H9 (cell line): ENCODE results near the gene PEX12. TPM values are rescaled to one million over a fixed set of nuclear protein-coding genes. Genes with fewer than 3 reads are reported as not detected.

Source experiments
- DNase-seq: peaks from one replicate; pipeline ENCODE4 v3.0.0-alpha.2; 2017
- H2AFZ ChIP-seq: one replicate; pipeline ENCODE4 v1.6.1; 2013; ENCODE audit warnings: mild to moderate bottlenecking, low read length, control low read depth, moderate library complexity
- H2AK5ac ChIP-seq: 2 replicates; pipeline ENCODE4 v1.6.1; 2013; ENCODE audit warnings: low read length, control low read depth, mixed read lengths; ENCODE audit not compliant: insufficient read length
- H2BK120ac ChIP-seq: one replicate; pipeline ENCODE4 v1.6.1; 2013; ENCODE audit warnings: low read depth, mild to moderate bottlenecking, low read length, control low read depth, inconsistent platforms; ENCODE audit not compliant: poor library complexity, severe bottlenecking
- H2BK12ac ChIP-seq: 2 replicates; pipeline ENCODE4 v1.6.1; 2013; ENCODE audit warnings: low read length, control low read depth, mixed read lengths, low read depth; ENCODE audit not compliant: insufficient read length
- H2BK15ac ChIP-seq: 2 replicates; pipeline ENCODE4 v1.6.1; 2013; ENCODE audit warnings: low read depth, low read length, control low read depth
- H2BK20ac ChIP-seq: one replicate; pipeline ENCODE4 v1.6.1; 2013; ENCODE audit warnings: low read depth, mild to moderate bottlenecking, low read length, control low read depth, inconsistent platforms; ENCODE audit not compliant: poor library complexity, severe bottlenecking
- H2BK5ac ChIP-seq: 2 replicates; pipeline ENCODE4 v1.6.1; 2013; ENCODE audit warnings: low read length, control low read depth, mixed read lengths; ENCODE audit not compliant: insufficient read length
- H3K14ac ChIP-seq: 2 replicates; pipeline ENCODE4 v1.6.1; 2013; ENCODE audit warnings: low read length, control low read depth; ENCODE audit not compliant: insufficient read depth
- H3K18ac ChIP-seq: 2 replicates; pipeline ENCODE4 v1.6.1; 2013; ENCODE audit warnings: low read depth, mild to moderate bottlenecking, mixed read lengths, low read length, control low read depth; ENCODE audit not compliant: insufficient read length
- H3K23ac ChIP-seq: 2 replicates; pipeline ENCODE4 v1.6.1; 2013; ENCODE audit warnings: low read length, control low read depth, mixed read lengths, low read depth; ENCODE audit not compliant: insufficient read length
- H3K23me2 ChIP-seq: 2 replicates; pipeline ENCODE4 v1.6.1; 2013; ENCODE audit warnings: low read depth, mild to moderate bottlenecking, mixed read lengths, low read length, control low read depth; ENCODE audit not compliant: insufficient read length, poor library complexity, severe bottlenecking
- H3K27ac ChIP-seq: 2 replicates; pipeline ENCODE4 v1.5.1; 2013; ENCODE audit warnings: low read length, control low read depth, mixed read lengths, low read depth; ENCODE audit not compliant: insufficient read length
- H3K27me3 ChIP-seq: 2 replicates; pipeline ENCODE4 v1.6.1; 2013; ENCODE audit warnings: low read length, control low read depth, inconsistent platforms; ENCODE audit not compliant: insufficient read depth
- H3K4ac ChIP-seq: 2 replicates; pipeline ENCODE4 v1.6.1; 2013; ENCODE audit warnings: low read depth, mild to moderate bottlenecking, control low read depth, inconsistent platforms, low read length, moderate library complexity
- H3K4me1 ChIP-seq: 2 replicates; pipeline ENCODE4 v1.6.1; 2013; ENCODE audit warnings: low read length, control low read depth, inconsistent platforms; ENCODE audit not compliant: insufficient read depth
- H3K4me2 ChIP-seq: 2 replicates; pipeline ENCODE4 v1.6.1; 2013; ENCODE audit warnings: low read length, control low read depth, mixed read lengths; ENCODE audit not compliant: insufficient read length, insufficient read depth
- H3K56ac ChIP-seq: 2 replicates; pipeline ENCODE4 v1.6.1; 2013; ENCODE audit warnings: low read depth, mild to moderate bottlenecking, mixed read lengths, low read length, control low read depth; ENCODE audit not compliant: insufficient read length
- H3K79me1 ChIP-seq: 2 replicates; pipeline ENCODE4 v1.6.1; 2013; ENCODE audit warnings: low read depth, mild to moderate bottlenecking, moderate library complexity, low read length, control low read depth, inconsistent platforms; ENCODE audit not compliant: insufficient read depth, poor library complexity, severe bottlenecking
- H3K79me2 ChIP-seq: 2 replicates; pipeline ENCODE4 v1.6.1; 2013; ENCODE audit warnings: low read length, control low read depth, inconsistent platforms; ENCODE audit not compliant: insufficient read depth
- H3K9ac ChIP-seq: 2 replicates; pipeline ENCODE4 v1.6.1; 2013; ENCODE audit warnings: low read length, control low read depth, mixed read lengths; ENCODE audit not compliant: insufficient read length; ENCODE audit errors: extremely low read depth
- H3K9me3 ChIP-seq: one replicate; pipeline ENCODE4 v1.6.1; 2013; ENCODE audit warnings: low read depth, low read length, inconsistent platforms; ENCODE audit not compliant: control insufficient read depth
- H3T11ph ChIP-seq: one replicate; pipeline ENCODE4 v1.6.1; 2013; ENCODE audit warnings: mild to moderate bottlenecking, low read length, control low read depth, inconsistent platforms
- H4K20me1 ChIP-seq: one replicate; pipeline ENCODE4 v1.6.1; 2013; ENCODE audit not compliant: control insufficient read depth, insufficient read length, insufficient read depth
- H4K5ac ChIP-seq: 2 replicates; pipeline ENCODE4 v1.6.1; 2013; ENCODE audit warnings: low read depth, mild to moderate bottlenecking, mixed read lengths, low read length, control low read depth; ENCODE audit not compliant: insufficient read length
- H4K8ac ChIP-seq: replicated peaks from 2 replicates; pipeline ENCODE4 v1.6.1; 2013; ENCODE audit warnings: low read length, control low read depth, mixed read lengths, low read depth; ENCODE audit not compliant: insufficient read length
- H4K91ac ChIP-seq: 2 replicates; pipeline ENCODE4 v1.6.1; 2013; ENCODE audit warnings: low read depth, mild to moderate bottlenecking, moderate library complexity, mixed read lengths, low read length, control low read depth; ENCODE audit not compliant: insufficient read length
- H3K27ac Mint-ChIP-seq, 3 experiments: 2 replicates in 2 of 3; 3 replicates in 1 of 3; pipeline ENCODE4 v1.8.0; 2020 to 2021; ENCODE audit warnings: mixed read lengths in 3 of 3, mild to moderate bottlenecking in 1 of 3, moderate library complexity in 1 of 3
- H3K27me3 Mint-ChIP-seq: 2 replicates; pipeline ENCODE4 v1.8.0; 2021; ENCODE audit warnings: low read depth, mild to moderate bottlenecking, moderate library complexity, mixed read lengths
- H3K36me3 Mint-ChIP-seq, 3 experiments: 2 replicates in 2 of 3; 3 replicates in 1 of 3; pipeline ENCODE4 v1.8.0; 2020 to 2021; ENCODE audit warnings: low read depth in 3 of 3, mixed read lengths in 3 of 3; ENCODE audit not compliant: insufficient read depth in 1 of 3
- H3K4me1 Mint-ChIP-seq, 2 experiments: 2 replicates each; pipeline ENCODE4 v1.8.0; 2020; ENCODE audit warnings: mixed read lengths in 2 of 2
- H3K4me3 Mint-ChIP-seq, 2 experiments: 2 replicates in 1 of 2; 3 replicates in 1 of 2; pipeline ENCODE4 v1.8.0; 2020 to 2021; ENCODE audit warnings: mild to moderate bottlenecking in 2 of 2, mixed read lengths in 2 of 2, moderate library complexity in 1 of 2
- H3K9me3 Mint-ChIP-seq, 2 experiments: 2 replicates in 1 of 2; 3 replicates in 1 of 2; pipeline ENCODE4 v1.8.0; 2020; ENCODE audit warnings: mild to moderate bottlenecking in 2 of 2, mixed read lengths in 2 of 2, moderate library complexity in 1 of 2
- CTCF ChIP-seq: fragments of 200-600 bp; sonication (generic); conservative IDR thresholded peaks from 3 replicates; pipeline ENCODE4 v1.8.0; 2021; ENCODE audit warnings: antibody characterized with exemption, mild to moderate bottlenecking
- total RNA-seq: library from RNA; stranded (reverse); gene quantifications from 2 replicates; pipeline ENCODE4 v1.2.1, GENCODE V29; 2021

The PEX12 gene
- total RNA-seq, 1 experiment from 2014 or later: 5.4 TPM

GRCh38 chr17:35542990-35543389 is 35.4 kb downstream of the PEX12 start:
- Histone ChIP-seq H2AFZ (no peak overlapping the region), H4K20me1 (no peaks in the 10 kb centered on the region), H3K4me1 (no peaks in the 10 kb centered on the region), H4K5ac (no peak overlapping the region), H3K27ac (no peak overlapping the region), H3K4ac (no peak overlapping the region), H3K27me3 (no peaks in the 10 kb centered on the region), H3K79me1 (no peaks in the 10 kb centered on the region), H4K8ac (no peak overlapping the region), H3K9me3 (no peaks in the 10 kb centered on the region), H2BK20ac (no peak overlapping the region), H3K23me2 (no peaks in the 10 kb centered on the region), H3K79me2 (no peaks in the 10 kb centered on the region), H2BK15ac (no peak overlapping the region), H3K4me2 (no peak overlapping the region), H3K14ac (no peak overlapping the region), H3K23ac (no peak overlapping the region), H3T11ph (no peak overlapping the region), H2BK5ac (no peak overlapping the region), H2BK12ac (no peak overlapping the region), H3K18ac (no peak overlapping the region), H3K9ac (no peak overlapping the region), H4K91ac (no peak overlapping the region), H3K56ac (no peak overlapping the region), H2AK5ac (no peak overlapping the region), H2BK120ac (no peak overlapping the region)
- H3K27ac Mint-ChIP-seq: no peak overlapping the region
- H3K4me1 Mint-ChIP-seq: no peaks in the 10 kb centered on the region
- H3K4me3 Mint-ChIP-seq: no peak overlapping the region
- H3K27me3 Mint-ChIP-seq: peaks cover 12% of the 10 kb centered on the region
- H3K36me3 Mint-ChIP-seq: no peaks in the 10 kb centered on the region
- no peak for TF ChIP-seq CTCF
- DNase-seq: no peak
- no peaks in the 10 kb centered on the region for H3K9me3 Mint-ChIP-seq
